ENCODE measurements around the gene PPARD.
"Not testable (repeated sequence)": the region's sequence is repeated elsewhere in the genome, so short reads cannot be mapped to it uniquely, and the experiment has no call there.

PPARD gene

GRCh38 chr6:35381132-35381531, 38.8 kb downstream of the PPARD start:
- DNase-seq (ENCODE audit: low spot score): no peak

GRCh38 chr6:35382015-35382414, 39.7 kb downstream of the PPARD start:
- no peak for DNase-seq (ENCODE audit: low spot score)

- DNase-seq (ENCODE audit: low spot score): no peak
Observed at GRCh38 chr6:35385457-35386202, 43.3 kb downstream of the PPARD start.

- no peak for DNase-seq (ENCODE audit: low spot score)
Observed at GRCh38 chr6:35386989-35387388, 44.6 kb downstream of the PPARD start.

- DNase-seq (ENCODE audit: low spot score): no peak
Observed at GRCh38 chr6:35388030-35388429, 45.7 kb downstream of the PPARD start.

- DNase-seq (ENCODE audit: low spot score): no peak
Observed at GRCh38 chr6:35388772-35389352, 46.5 kb downstream of the PPARD start.

- not testable (repeated sequence) for DNase-seq (ENCODE audit: low spot score)
Observed at GRCh38 chr6:35389386-35389785, 47.0 kb downstream of the PPARD start.

GRCh38 chr6:35391240-35391968, 49.0 kb downstream of the PPARD start:
- peak; percentile 33 for DNase-seq (ENCODE audit: low spot score)

GRCh38 chr6:35392111-35392702, 49.8 kb downstream of the PPARD start:
- no peak for DNase-seq (ENCODE audit: low spot score)

GRCh38 chr6:35392773-35393672, 50.7 kb downstream of the PPARD start:
- no peak for DNase-seq (ENCODE audit: low spot score)

GRCh38 chr6:35396991-35397390, 54.6 kb downstream of the PPARD start:
- DNase-seq (ENCODE audit: low spot score): no peak

GRCh38 chr6:35397806-35398418, 55.6 kb downstream of the PPARD start:
- DNase-seq (ENCODE audit: low spot score): no peak

GRCh38 chr6:35398526-35398925, 56.2 kb downstream of the PPARD start:
- no peak for DNase-seq (ENCODE audit: low spot score)

- DNase-seq (ENCODE audit: low spot score): no peak
Observed at GRCh38 chr6:35400111-35400510, 57.8 kb downstream of the PPARD start.

- DNase-seq (ENCODE audit: low spot score): no peak
Observed at GRCh38 chr6:35400901-35401311, 58.5 kb downstream of the PPARD start.

GRCh38 chr6:35401514-35401913, 59.2 kb downstream of the PPARD start:
- no peak for DNase-seq (ENCODE audit: low spot score)

GRCh38 chr6:35402136-35402855, 59.9 kb downstream of the PPARD start:
- no peak for DNase-seq (ENCODE audit: low spot score)

GRCh38 chr6:35402856-35403191, 60.5 kb downstream of the PPARD start:
- DNase-seq (ENCODE audit: low spot score): no peak

GRCh38 chr6:35403544-35404442, 61.4 kb downstream of the PPARD start:
- no peak for DNase-seq (ENCODE audit: low spot score)
